Neuronal stem cell (in vitro differentiated cells): ENCODE results near the gene PKD1L1.

Source experiments
- DNase-seq: peaks from one replicate; pipeline ENCODE4 v3.0.0-alpha.2; 2013; ENCODE audit warnings: low spot score
- H2AFZ ChIP-seq: one replicate; pipeline ENCODE4 v1.6.1; 2013; ENCODE audit warnings: mild to moderate bottlenecking, low read length, inconsistent platforms
- H2AK5ac ChIP-seq: 2 replicates; pipeline ENCODE4 v1.6.1; 2013; ENCODE audit warnings: low read depth, mild to moderate bottlenecking, inconsistent platforms, low read length, moderate library complexity, mixed read lengths
- H2BK120ac ChIP-seq: 2 replicates; pipeline ENCODE4 v1.6.1; 2013; ENCODE audit warnings: low read depth, mild to moderate bottlenecking, inconsistent platforms, low read length, moderate library complexity, mixed read lengths
- H2BK12ac ChIP-seq: one replicate; pipeline ENCODE4 v1.6.1; 2013; ENCODE audit warnings: low read length, inconsistent platforms
- H2BK15ac ChIP-seq: 2 replicates; pipeline ENCODE4 v1.6.1; 2013; ENCODE audit warnings: mild to moderate bottlenecking, low read length, inconsistent platforms, mixed read lengths
- H2BK5ac ChIP-seq: one replicate; pipeline ENCODE4 v1.6.1; 2013; ENCODE audit warnings: inconsistent platforms, mild to moderate bottlenecking, low read length, moderate library complexity
- H3K14ac ChIP-seq: one replicate; pipeline ENCODE4 v1.6.1; 2013; ENCODE audit warnings: low read length, inconsistent platforms
- H3K18ac ChIP-seq: 2 replicates; pipeline ENCODE4 v1.6.1; 2013; ENCODE audit warnings: low read length, inconsistent platforms
- H3K23ac ChIP-seq: 2 replicates; pipeline ENCODE4 v1.6.1; 2013; ENCODE audit warnings: low read depth, mild to moderate bottlenecking, mixed read lengths, low read length, inconsistent platforms; ENCODE audit not compliant: poor library complexity
- H3K27ac ChIP-seq: replicated peaks from 3 replicates; pipeline ENCODE4 v1.5.1; 2013; ENCODE audit warnings: low read length, inconsistent platforms
- H3K27me3 ChIP-seq, 3 experiments: 2 replicates each; pipeline ENCODE4 v1.6.1; 2013; ENCODE audit warnings: low read length in 3 of 3, mild to moderate bottlenecking in 2 of 3, inconsistent platforms in 1 of 3, low read depth in 1 of 3, mixed read lengths in 1 of 3, moderate library complexity in 1 of 3; ENCODE audit not compliant: control insufficient read depth in 3 of 3, insufficient read depth in 3 of 3
- H3K36me3 ChIP-seq, 2 donors: replicated peaks in 1 of 2; 2 replicates each; pipeline ENCODE4 v1.6.1; 2013; ENCODE audit warnings: low read length in 2 of 2; ENCODE audit not compliant: control insufficient read depth in 2 of 2, insufficient read depth in 2 of 2
- H3K4ac ChIP-seq: 2 replicates; pipeline ENCODE4 v1.6.1; 2013; ENCODE audit warnings: inconsistent platforms, mild to moderate bottlenecking, low read length, moderate library complexity
- H3K4me1 ChIP-seq, 2 donors: 1 replicate in 1 of 2; 2 replicates in 1 of 2; pipeline ENCODE4 v1.6.1; 2013; ENCODE audit warnings: low read length in 2 of 2, low read depth in 1 of 2; ENCODE audit not compliant: control insufficient read depth in 2 of 2, insufficient read depth in 1 of 2
- H3K4me2 ChIP-seq: one replicate; pipeline ENCODE4 v1.6.1; 2013; ENCODE audit warnings: mild to moderate bottlenecking, low read length, inconsistent platforms; ENCODE audit not compliant: insufficient read depth, poor library complexity, severe bottlenecking
- H3K4me3 ChIP-seq, 2 donors: 2 replicates each; pipeline ENCODE4 v1.5.1; 2013; ENCODE audit warnings: low read length in 2 of 2, mild to moderate bottlenecking in 2 of 2, inconsistent platforms in 1 of 2, moderate library complexity in 1 of 2
- H3K79me1 ChIP-seq: one replicate; pipeline ENCODE4 v1.6.1; 2013; ENCODE audit warnings: low read depth, mild to moderate bottlenecking, inconsistent platforms, low read length, moderate library complexity
- H3K9ac ChIP-seq: one replicate; pipeline ENCODE4 v1.6.1; 2013; ENCODE audit warnings: mild to moderate bottlenecking, low read depth, low read length, inconsistent platforms; ENCODE audit not compliant: poor library complexity
- H3K9me3 ChIP-seq, 2 donors: replicated peaks in 1 of 2; 2 replicates each; pipeline versions ENCODE3 to v1.6.1; 2013; ENCODE audit warnings: low read length in 2 of 2, mild to moderate bottlenecking in 2 of 2, inconsistent platforms in 1 of 2, low read depth in 1 of 2, mixed read lengths in 1 of 2, moderate library complexity in 1 of 2; ENCODE audit not compliant: control insufficient read depth in 2 of 2, insufficient read depth in 1 of 2
- H4K8ac ChIP-seq: one replicate; pipeline ENCODE4 v1.6.1; 2013; ENCODE audit warnings: low read depth, mild to moderate bottlenecking, inconsistent platforms, low read length, moderate library complexity
- H4K91ac ChIP-seq: one replicate; pipeline ENCODE4 v1.6.1; 2013; ENCODE audit warnings: low read length, low read depth, mild to moderate bottlenecking, inconsistent platforms; ENCODE audit not compliant: poor library complexity
- WGBS, 2 donors: extraction: QIAGEN DNeasy Blood & Tissue Kit; methylation state at CpG; one replicate each; pipeline ENCODE4 v1.1.7; 2013; ENCODE audit warnings: missing lambda C conversion rate in 2 of 2, mixed read lengths in 1 of 2; ENCODE audit not compliant: insufficient read length in 2 of 2, insufficient replicate concordance in 1 of 2; ENCODE audit errors: extremely low coverage in 2 of 2; 5-methylcytosine and 5-hydroxymethylcytosine counted together

Gene PKD1L1

DNA sequence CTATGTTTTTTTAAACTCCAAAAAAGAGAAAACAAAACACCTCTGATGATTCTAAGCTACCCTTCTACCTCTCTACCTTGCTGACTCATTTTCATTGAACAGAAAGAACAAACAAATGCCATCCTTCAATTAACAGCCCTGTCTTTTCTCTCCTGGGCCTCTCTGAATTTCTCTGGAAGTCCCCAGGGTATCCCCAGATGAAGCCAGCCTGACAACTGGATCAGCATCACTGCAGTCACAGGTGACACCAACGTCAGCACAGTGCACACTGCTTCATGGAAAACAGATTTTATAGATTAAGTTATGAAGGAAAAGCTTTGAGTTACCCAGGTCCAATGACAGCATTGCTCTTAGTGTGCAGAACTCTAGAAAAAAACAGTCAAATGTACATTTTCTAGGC, 25.5 kb upstream of the PKD1L1 start:
- Histone ChIP-seq H3K9ac (no peak overlapping the region), H3K36me3 (peaks cover 33 to 78% of the 10 kb centered on the region in 2 donors)
- no CpG with 5 or more reads among the region's 1 CpG for WGBS, 2 donors

GRCh38 chr7:47970761-47971160, 22.5 kb upstream of the PKD1L1 start:
- no peak overlapping the region for H3K4me3 ChIP-seq
- no peaks in the 10 kb centered on the region for H3K9me3 ChIP-seq
- H3K23ac ChIP-seq: no peak overlapping the region
- no peaks in the 10 kb centered on the region for H3K4me1 ChIP-seq
- H2BK120ac ChIP-seq: no peak overlapping the region
- no peak overlapping the region for H3K9ac ChIP-seq
- no peak overlapping the region for H2AK5ac ChIP-seq
- H2BK5ac ChIP-seq: no peak overlapping the region
- H2AFZ ChIP-seq: no peak overlapping the region
- no peak overlapping the region for H4K8ac ChIP-seq
- H4K91ac ChIP-seq: no peak overlapping the region
- H3K27ac ChIP-seq: no peak overlapping the region
- no peak overlapping the region for H3K4me2 ChIP-seq
- no peak overlapping the region for H3K4ac ChIP-seq
- H3K79me1 ChIP-seq: no peaks in the 10 kb centered on the region
- H3K27me3 ChIP-seq: no peaks in the 10 kb centered on the region
- H3K18ac ChIP-seq: no peak overlapping the region
- WGBS, 2 donors: no CpG with 5 or more reads among the region's 1 CpG
- H3K14ac ChIP-seq: no peak overlapping the region
- no peak for DNase-seq
- H3K36me3 ChIP-seq: peaks cover 34 to 84% of the 10 kb centered on the region in 2 donors
- H2BK15ac ChIP-seq: no peak overlapping the region
- no peak overlapping the region for H2BK12ac ChIP-seq

More for the DNA sequence above, 25.5 kb upstream of the PKD1L1 start:
- Histone ChIP-seq H3K4me2 (no peak overlapping the region), H2AFZ (no peak overlapping the region), H2BK120ac (no peak overlapping the region), H3K18ac (no peak overlapping the region), H3K9me3 (peaks cover 0 to 2% of the 10 kb centered on the region in 2 donors), H3K23ac (no peak overlapping the region), H3K4ac (no peak overlapping the region), H2BK15ac (no peak overlapping the region), H2BK5ac (no peak overlapping the region), H4K8ac (no peak overlapping the region), H3K4me1 (peaks cover 2 to 5% of the 10 kb centered on the region in 2 donors), H2BK12ac (no peak overlapping the region), H3K14ac (no peak overlapping the region), H3K27me3 (no peaks in the 10 kb centered on the region), H3K79me1 (no peaks in the 10 kb centered on the region), H3K27ac (no peak overlapping the region), H3K4me3 (no peak overlapping the region), H4K91ac (no peak overlapping the region), H2AK5ac (no peak overlapping the region)
- no peak for DNase-seq

DNA sequence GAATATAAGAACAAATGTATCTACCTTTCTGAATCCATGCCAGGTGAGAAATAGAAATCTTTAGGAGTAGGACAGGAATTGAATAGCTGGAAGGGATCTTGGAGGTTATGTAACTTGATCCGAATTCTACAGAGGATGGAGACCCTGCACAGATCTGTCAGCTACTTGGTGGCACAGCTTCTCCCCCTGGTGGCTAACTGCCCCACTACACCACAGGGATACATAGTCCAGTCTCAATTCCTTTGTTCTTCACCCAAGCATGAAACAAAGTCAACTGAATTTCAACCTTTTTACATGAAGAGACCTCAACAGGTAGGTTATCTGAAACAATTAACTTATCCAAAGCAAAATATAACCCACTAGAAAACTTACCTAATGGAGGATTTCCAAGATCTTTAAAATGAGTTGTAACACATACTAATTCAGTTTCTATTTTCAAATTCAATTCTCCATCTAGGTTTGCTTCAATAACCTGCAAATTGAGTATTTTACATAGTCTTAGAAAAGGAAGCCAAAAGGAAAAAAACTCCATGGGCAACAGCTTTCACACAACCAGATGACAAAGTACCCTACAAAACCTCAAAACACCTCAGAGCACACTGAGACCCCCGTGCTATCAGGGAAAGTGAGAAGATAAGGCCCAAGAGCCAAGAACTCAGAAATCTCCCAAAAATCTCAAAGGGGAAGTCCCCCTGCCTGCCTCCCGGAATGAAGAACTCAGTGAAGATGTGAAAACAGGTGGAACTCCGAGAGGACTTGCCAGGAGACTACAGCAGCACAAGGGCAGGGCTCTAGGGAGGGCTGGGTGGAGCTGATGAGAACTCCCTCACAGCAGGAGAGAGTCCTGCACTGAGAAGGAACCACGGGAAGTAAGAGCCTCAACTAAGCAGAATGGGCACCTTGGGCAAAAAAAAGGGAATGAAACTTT, 20.8 kb upstream of the PKD1L1 start:
- H3K27ac ChIP-seq: no peak overlapping the region

GRCh38 chr7:47967708-47968107, 19.4 kb upstream of the PKD1L1 start:
- no CpG with 5 or more reads among the region's 2 CpGs for WGBS, 2 donors

More for the DNA sequence above, 20.8 kb upstream of the PKD1L1 start:
- no peaks in the 10 kb centered on the region for H3K27me3 ChIP-seq
- no peak overlapping the region for H2AFZ ChIP-seq
- H2BK15ac ChIP-seq: no peak overlapping the region
- no peaks in the 10 kb centered on the region for H3K9me3 ChIP-seq
- H4K91ac ChIP-seq: no peak overlapping the region
- no CpG with 5 or more reads among the region's 5 CpGs for WGBS, 2 donors
- no peaks in the 10 kb centered on the region for H3K4me1 ChIP-seq
- H2BK12ac ChIP-seq: no peak overlapping the region
- H2AK5ac ChIP-seq: no peak overlapping the region
- H3K23ac ChIP-seq: no peak overlapping the region
- no peak overlapping the region for H3K18ac ChIP-seq
- H3K14ac ChIP-seq: no peak overlapping the region
- H3K4me3 ChIP-seq: no peak overlapping the region
- peaks cover 37 to 85% of the 10 kb centered on the region in 2 donors for H3K36me3 ChIP-seq
- no peaks in the 10 kb centered on the region for H3K79me1 ChIP-seq
- DNase-seq: peak; percentile 69
- no peak overlapping the region for H2BK120ac ChIP-seq
- no peak overlapping the region for H3K4me2 ChIP-seq
- H4K8ac ChIP-seq: no peak overlapping the region
- no peak overlapping the region for H2BK5ac ChIP-seq
- no peak overlapping the region for H3K9ac ChIP-seq
- H3K4ac ChIP-seq: no peak overlapping the region

More at GRCh38 chr7:47967708-47968107, 19.4 kb upstream of the PKD1L1 start:
- Histone ChIP-seq H3K27ac (no peak overlapping the region), H3K9ac (no peak overlapping the region), H3K18ac (no peak overlapping the region), H3K14ac (no peak overlapping the region), H2BK15ac (no peak overlapping the region), H3K4me3 (no peak overlapping the region), H3K4me2 (no peak overlapping the region), H3K9me3 (no peaks in the 10 kb centered on the region), H3K4ac (no peak overlapping the region), H2BK120ac (no peak overlapping the region), H4K8ac (no peak overlapping the region), H3K79me1 (no peaks in the 10 kb centered on the region), H3K36me3 (peaks cover 29 to 85% of the 10 kb centered on the region in 2 donors), H2BK5ac (no peak overlapping the region), H3K4me1 (no peaks in the 10 kb centered on the region), H3K27me3 (no peaks in the 10 kb centered on the region), H2AK5ac (no peak overlapping the region), H3K23ac (no peak overlapping the region), H2BK12ac (no peak overlapping the region), H2AFZ (no peak overlapping the region), H4K91ac (no peak overlapping the region)
- no peak for DNase-seq
